Ascending aorta (tissue), 2 donors: Measurements from ENCODE around the gene L3HYPDH. TPM values are rescaled to one million over a fixed set of nuclear protein-coding genes. Genes with fewer than 3 reads are reported as not detected.

ENCODE experiments used
- DNase-seq, 2 donors: peaks; one replicate each; pipeline ENCODE4 v3.0.0-alpha.2; 2019; ENCODE audit warnings: low spot score in 2 of 2
- H3K27ac ChIP-seq, 2 donors: fragments of 200-600 bp; sonication (generic); one replicate each; pipeline ENCODE4 v1.5.1; 2016 to 2017; ENCODE audit warnings: mild to moderate bottlenecking in 1 of 2
- H3K27me3 ChIP-seq: fragments of 200-600 bp; sonication (generic); one replicate; pipeline ENCODE4 v1.5.1; 2017
- H3K36me3 ChIP-seq, 2 donors: fragments of 200-600 bp; sonication (generic); one replicate each; pipeline ENCODE4 v1.5.1; 2016
- H3K4me1 ChIP-seq, 2 donors: fragments of 200-600 bp; sonication (generic); one replicate each; pipeline ENCODE4 v1.5.1; 2016 to 2017; ENCODE audit warnings: mild to moderate bottlenecking in 1 of 2
- H3K4me3 ChIP-seq, 2 donors: fragments of 200-600 bp; sonication (generic); one replicate each; pipeline ENCODE4 v1.5.1; 2016 to 2017; ENCODE audit warnings: mild to moderate bottlenecking in 1 of 2
- H3K9me3 ChIP-seq, 2 donors: fragments of 200-600 bp; sonication (generic); one replicate each; pipeline ENCODE4 v1.5.1; 2016
- intact Hi-C: fragments of 100-400 bp; cut with DNase I; formaldehyde crosslinking; loops from one replicate; pipeline ENCODE4 v1.15.1; 2023
- total RNA-seq: library from RNA; depleted of rRNA; stranded (reverse); fragments of >200 nt; gene quantifications from one replicate; pipeline ENCODE4 v1.1.0, GENCODE V29; 2016
- TF ChIP-seq, protein P1 (sequence below), 3 experiments: fragments of 200-600 bp in 2 of 3; fragments of 450-650 bp in 1 of 3; sonication (generic) in 2 of 3; IDR thresholded peaks; one replicate each; pipeline ENCODE4 v1.5.1; 2016 to 2019; ENCODE audit warnings: antibody characterized with exemption in 3 of 3, mild to moderate bottlenecking in 1 of 3, moderate library complexity in 1 of 3

The L3HYPDH gene
- total RNA-seq, 1 donor from 2014 or later: 35.0 TPM

DNA sequence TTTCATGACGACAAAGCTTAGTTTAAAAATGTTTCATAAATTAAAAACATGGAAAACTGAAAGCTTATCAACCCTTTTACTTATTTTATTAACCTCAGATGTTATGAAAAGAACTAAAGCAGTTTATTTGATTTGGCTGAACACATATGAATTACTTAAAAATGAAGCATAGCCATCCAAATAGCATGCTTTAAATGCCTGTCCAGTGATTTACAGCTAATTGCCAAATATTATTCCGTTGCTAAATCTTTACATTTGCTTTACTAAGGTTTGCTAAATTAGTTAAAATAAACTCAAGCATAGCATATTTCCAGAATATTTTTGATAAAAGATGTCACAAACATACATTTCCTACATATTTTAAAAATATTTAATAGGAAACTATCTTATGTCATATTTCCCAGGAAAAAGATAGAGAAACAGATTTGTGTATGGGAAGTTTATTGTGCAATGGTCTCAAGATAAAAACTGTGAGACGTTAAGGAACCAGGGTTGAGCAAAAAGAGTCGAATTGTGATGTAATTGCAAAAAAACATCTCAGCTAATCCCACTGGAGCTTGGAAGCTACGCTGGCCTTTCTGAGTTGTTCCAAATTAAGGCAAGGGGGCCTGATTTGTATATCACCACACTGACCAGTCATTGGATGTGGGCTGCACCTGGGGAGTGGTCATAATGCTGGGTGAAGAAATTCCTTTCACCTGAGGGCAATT is 44.8 kb downstream of the L3HYPDH start:
- H3K27ac ChIP-seq: peak overlapping the region; percentile 41 to 69
- H3K4me3 ChIP-seq: no peak overlapping the region
- intact Hi-C loops: loop anchor here (5.0 kb wide), 1 partner anchor 92 kb away; no protein-coding TSS in a partner anchor
- H3K4me1 ChIP-seq: peaks cover 2 to 36% of the 10 kb centered on the region in 2 donors
- H3K9me3 ChIP-seq: no peaks in the 10 kb centered on the region
- DNase-seq: no peak
- TF ChIP-seq, protein P1, sequence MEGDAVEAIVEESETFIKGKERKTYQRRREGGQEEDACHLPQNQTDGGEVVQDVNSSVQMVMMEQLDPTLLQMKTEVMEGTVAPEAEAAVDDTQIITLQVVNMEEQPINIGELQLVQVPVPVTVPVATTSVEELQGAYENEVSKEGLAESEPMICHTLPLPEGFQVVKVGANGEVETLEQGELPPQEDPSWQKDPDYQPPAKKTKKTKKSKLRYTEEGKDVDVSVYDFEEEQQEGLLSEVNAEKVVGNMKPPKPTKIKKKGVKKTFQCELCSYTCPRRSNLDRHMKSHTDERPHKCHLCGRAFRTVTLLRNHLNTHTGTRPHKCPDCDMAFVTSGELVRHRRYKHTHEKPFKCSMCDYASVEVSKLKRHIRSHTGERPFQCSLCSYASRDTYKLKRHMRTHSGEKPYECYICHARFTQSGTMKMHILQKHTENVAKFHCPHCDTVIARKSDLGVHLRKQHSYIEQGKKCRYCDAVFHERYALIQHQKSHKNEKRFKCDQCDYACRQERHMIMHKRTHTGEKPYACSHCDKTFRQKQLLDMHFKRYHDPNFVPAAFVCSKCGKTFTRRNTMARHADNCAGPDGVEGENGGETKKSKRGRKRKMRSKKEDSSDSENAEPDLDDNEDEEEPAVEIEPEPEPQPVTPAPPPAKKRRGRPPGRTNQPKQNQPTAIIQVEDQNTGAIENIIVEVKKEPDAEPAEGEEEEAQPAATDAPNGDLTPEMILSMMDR (IDR thresholded peaks at IDR 0.05): no peak
- no peaks in the 10 kb centered on the region for H3K36me3 ChIP-seq
- H3K27me3 ChIP-seq: no peaks in the 10 kb centered on the region

DNA sequence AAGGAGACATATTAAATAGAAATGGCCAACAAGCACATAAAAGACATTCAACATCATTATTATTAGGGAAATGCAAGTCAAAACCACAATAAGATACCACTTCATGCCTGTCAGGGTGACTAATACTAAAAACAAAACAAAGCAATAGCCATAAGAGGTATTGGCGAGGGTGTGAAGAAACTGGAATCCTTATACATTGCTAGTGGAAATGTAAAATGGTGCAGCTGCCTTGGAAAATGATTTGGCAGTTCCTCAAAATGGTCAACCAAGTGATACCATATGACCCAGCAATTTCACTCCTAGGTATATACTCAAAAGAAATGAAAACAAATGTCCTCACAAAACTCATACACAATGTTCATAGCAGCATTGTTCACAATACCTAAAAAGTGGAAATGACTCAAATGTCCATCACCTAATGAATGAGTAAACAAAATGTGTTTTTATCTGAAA is 46.0 kb downstream of the L3HYPDH start:
- Histone ChIP-seq H3K36me3 (no peaks in the 10 kb centered on the region), H3K4me1 (peaks cover 2 to 36% of the 10 kb centered on the region in 2 donors), H3K4me3 (no peak overlapping the region), H3K9me3 (no peaks in the 10 kb centered on the region), H3K27ac (peak overlapping the region; percentile 41 to 69), H3K27me3 (no peaks in the 10 kb centered on the region)
- no peak for DNase-seq
- TF ChIP-seq, protein P1 (IDR thresholded peaks at IDR 0.05): no peak
- intact Hi-C loops: loop anchor here (5.0 kb wide), 1 partner anchor 91 kb away; no protein-coding TSS in a partner anchor

DNA sequence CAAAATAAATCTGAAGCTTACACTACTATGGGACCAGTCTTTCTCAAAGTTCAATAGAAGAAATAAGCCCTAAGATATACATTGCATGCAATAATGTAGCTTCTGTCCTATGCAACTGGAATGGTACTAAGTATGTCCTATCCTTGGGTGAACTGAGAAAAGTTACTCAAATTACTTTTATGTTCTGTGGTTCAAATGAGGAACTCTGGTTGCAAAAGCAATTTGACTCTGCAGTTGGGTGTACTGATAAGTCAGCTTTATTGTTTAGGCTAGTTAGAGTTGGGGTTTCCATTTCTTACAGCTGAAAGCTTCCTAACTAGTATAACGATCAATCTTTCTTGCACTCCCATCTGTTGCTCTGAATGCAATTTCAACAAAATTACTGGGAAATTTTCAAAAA is 48.2 kb downstream of the L3HYPDH start:
- Histone ChIP-seq H3K27ac (peak overlapping the region in 1 of 2 donors; percentile 59), H3K4me1 (peaks cover 2 to 36% of the 10 kb centered on the region in 2 donors), H3K36me3 (no peaks in the 10 kb centered on the region), H3K4me3 (no peak overlapping the region), H3K9me3 (no peaks in the 10 kb centered on the region), H3K27me3 (no peaks in the 10 kb centered on the region)
- no peak for DNase-seq
- intact Hi-C loops: loop anchor here (5.0 kb wide), 1 partner anchor 89 kb away; no protein-coding TSS in a partner anchor
- TF ChIP-seq, protein P1 (IDR thresholded peaks at IDR 0.05): no peak

DNA sequence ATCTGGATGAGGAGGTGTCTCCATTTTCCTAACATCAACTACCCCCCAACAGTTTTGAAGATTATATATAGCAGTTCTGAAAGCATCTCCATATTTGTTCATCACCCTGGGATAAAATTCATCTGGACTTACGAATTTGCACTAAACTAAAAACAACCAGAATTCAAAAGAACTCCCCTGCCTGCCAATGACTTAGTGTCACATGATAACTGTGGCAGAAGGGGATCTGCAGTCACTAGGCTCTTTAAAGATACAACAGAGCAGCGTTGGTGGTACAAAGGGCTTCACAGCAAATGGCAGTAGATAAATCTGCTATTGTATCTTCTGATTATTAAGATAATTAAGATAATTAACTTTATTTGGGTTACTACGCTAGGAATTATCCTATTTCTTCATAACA is 49.1 kb downstream of the L3HYPDH start:
- H3K36me3 ChIP-seq: no peaks in the 10 kb centered on the region
- no peak for DNase-seq
- H3K9me3 ChIP-seq: no peaks in the 10 kb centered on the region
- intact Hi-C loops: loop anchor here (5.0 kb wide), 1 partner anchor 88 kb away; no protein-coding TSS in a partner anchor
- H3K4me3 ChIP-seq: no peak overlapping the region
- H3K27ac ChIP-seq: peak overlapping the region; percentile 32 to 59
- H3K27me3 ChIP-seq: no peaks in the 10 kb centered on the region
- TF ChIP-seq, protein P1 (IDR thresholded peaks at IDR 0.05): no peak
- H3K4me1 ChIP-seq: peaks cover 2 to 35% of the 10 kb centered on the region in 2 donors

DNA sequence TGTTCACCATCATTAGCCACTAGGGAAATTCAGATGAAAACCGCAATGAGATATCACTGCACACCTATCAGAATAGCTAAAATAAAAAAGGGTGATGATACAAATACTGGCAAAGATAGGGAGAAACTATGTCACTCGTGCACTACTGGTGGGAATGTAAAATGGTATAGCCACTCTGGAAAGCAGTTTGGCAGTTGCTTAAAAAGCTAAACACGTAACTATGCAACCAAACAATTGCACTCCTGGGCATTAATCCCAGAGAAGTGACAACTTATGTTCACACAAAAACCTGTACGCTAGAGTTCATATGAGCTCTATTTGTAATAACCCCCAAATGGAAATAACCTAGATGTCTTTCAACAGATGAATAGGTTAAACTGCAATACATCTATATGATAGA is 54.4 kb downstream of the L3HYPDH start:
- no peaks in the 10 kb centered on the region for H3K36me3 ChIP-seq
- H3K4me3 ChIP-seq: no peak overlapping the region
- H3K9me3 ChIP-seq: no peaks in the 10 kb centered on the region
- intact Hi-C loops: loop anchor here (10.0 kb wide), 1 partner anchor 795 kb away; the partner anchor contains the start of gene DACT1
- H3K27ac ChIP-seq: no peak overlapping the region
- peaks cover 0 to 29% of the 10 kb centered on the region in 2 donors for H3K4me1 ChIP-seq
- no peaks in the 10 kb centered on the region for H3K27me3 ChIP-seq
- TF ChIP-seq, protein P1 (IDR thresholded peaks at IDR 0.05): no peak
- DNase-seq: no peak
